K562 (cell line): ENCODE data around the gene ANXA3. TPM values are rescaled to one million over a fixed set of nuclear protein-coding genes. Genes with fewer than 3 reads are reported as not detected.
A peak's percentile ranks its signal among the peaks of the same experiment; 100 is the strongest.

ENCODE experiments used
- ATF3 ChIP-seq, 2 experiments: fragments of 450-650 bp in 1 of 2; sonication (generic) in 1 of 2; formaldehyde crosslinking in 1 of 2; IDR thresholded peaks in 1 of 2; conservative IDR thresholded peaks in 1 of 2; 2 replicates each; pipeline versions ENCODE4 v1.6.1 to v1.8.1; 2016 to 2023; ENCODE audit warnings: mild to moderate bottlenecking in 2 of 2, moderate library complexity in 2 of 2, inconsistent platforms in 1 of 2, missing genetic modification reagents in 1 of 2
- CEBPZ ChIP-seq: fragments of 150-350 bp; IDR thresholded peaks from 2 replicates; pipeline ENCODE4 v1.6.1; 2014; ENCODE audit warnings: low read depth, mild to moderate bottlenecking, low read length, borderline replicate concordance
- DACH1 ChIP-seq: fragments of 450-650 bp; IDR thresholded peaks from 2 replicates; pipeline ENCODE4 v1.6.1; 2018; ENCODE audit not compliant: partially characterized antibody
- ERF ChIP-seq: fragments of 450-650 bp; formaldehyde crosslinking; IDR thresholded peaks from 2 replicates; pipeline ENCODE4 v1.4.0; 2020; ENCODE audit warnings: mild to moderate bottlenecking, mixed read lengths
- GATAD2B ChIP-seq: fragments of 450-650 bp; IDR thresholded peaks from 2 replicates; pipeline ENCODE4 v1.6.1; 2017; ENCODE audit warnings: mild to moderate bottlenecking, borderline replicate concordance
- HNRNPK ChIP-seq: fragments of 200-400 bp; formaldehyde crosslinking; IDR thresholded peaks from one replicate; pipeline ENCODE4 v1.6.1; 2018; ENCODE audit warnings: mild to moderate bottlenecking, low read depth, low read length; ENCODE audit not compliant: poor library complexity, severe bottlenecking
- KLF1 ChIP-seq: fragments of 450-650 bp; IDR thresholded peaks from 2 replicates; pipeline ENCODE4 v1.6.1; 2016; ENCODE audit warnings: missing genetic modification characterization, missing compliant biosample characterization
- L3MBTL2 ChIP-seq: fragments of 450-650 bp; IDR thresholded peaks from 2 replicates; pipeline ENCODE4 v1.6.1; 2016; ENCODE audit warnings: mild to moderate bottlenecking, moderate library complexity
- NCOA2 ChIP-seq, 2 experiments: fragments of 450-650 bp; IDR thresholded peaks; 2 replicates each; pipeline ENCODE4 v1.6.1; 2018; ENCODE audit warnings: mild to moderate bottlenecking in 2 of 2, moderate library complexity in 1 of 2; ENCODE audit not compliant: partially characterized antibody in 2 of 2
- NEUROD1 ChIP-seq: fragments of 150-350 bp; IDR thresholded peaks from 2 replicates; pipeline ENCODE4 v1.6.1; 2014; ENCODE audit warnings: borderline replicate concordance, low read length, low read depth; ENCODE audit not compliant: partially characterized antibody
- POLR2H ChIP-seq: IDR thresholded peaks from 2 replicates; pipeline ENCODE4 v1.6.1; 2016; ENCODE audit warnings: missing genetic modification characterization, low read depth, mild to moderate bottlenecking, control low read depth, missing compliant biosample characterization, moderate library complexity
- PRPF4 ChIP-seq: fragments of 200-400 bp; formaldehyde crosslinking; IDR thresholded peaks from one replicate; pipeline ENCODE4 v1.6.1; 2017; ENCODE audit warnings: low read length, low read depth, mild to moderate bottlenecking; ENCODE audit not compliant: insufficient read depth, poor library complexity, severe bottlenecking
- RNF2 ChIP-seq: sonication (generic); IDR thresholded peaks from 2 replicates; pipeline ENCODE4 v1.6.1; 2016
- SIRT6 ChIP-seq: IDR thresholded peaks from one replicate; pipeline ENCODE4 v1.6.1; 2012; ENCODE audit warnings: low read depth, mild to moderate bottlenecking, control low read depth, inconsistent platforms, low read length, moderate library complexity
- SMAD4 ChIP-seq: fragments of 250-450 bp; sonication (Bioruptor Pico); conservative IDR thresholded peaks from 2 replicates; pipeline ENCODE4 v1.8.0; 2021; ENCODE audit warnings: inconsistent platforms, mild to moderate bottlenecking, moderate library complexity
- SMARCA4 ChIP-seq: fragments of 450-650 bp; IDR thresholded peaks from 2 replicates; pipeline ENCODE4 v1.6.1; 2016
- TEAD4 ChIP-seq, 2 experiments: sonication (generic) in 1 of 2; formaldehyde crosslinking in 1 of 2; IDR thresholded peaks; 2 replicates each; pipeline versions ENCODE4 v1.6.1 to v1.8.0; 2012 to 2022; ENCODE audit warnings: borderline replicate concordance in 1 of 2, inconsistent platforms in 1 of 2, low read length in 1 of 2, mild to moderate bottlenecking in 1 of 2, missing genetic modification reagents in 1 of 2
- ZBTB9 ChIP-seq: fragments of 450-650 bp; formaldehyde crosslinking; IDR thresholded peaks from 2 replicates; pipeline ENCODE4 v1.4.0; 2020; ENCODE audit warnings: mild to moderate bottlenecking, moderate library complexity
- ZNF134 ChIP-seq: fragments of 250-450 bp; sonication (Bioruptor Pico); conservative IDR thresholded peaks from 2 replicates; pipeline ENCODE4 v1.4.0; 2020
- ZNF584 ChIP-seq: fragments of 200-800 bp; sonication (Bioruptor generic); IDR thresholded peaks from 2 replicates; pipeline ENCODE4 v1.6.1; 2016; ENCODE audit warnings: low read depth, mild to moderate bottlenecking, missing genetic modification characterization, missing compliant biosample characterization
- polyA plus RNA-seq, 8 experiments: library from polyadenylated mRNA; depleted of rRNA in 4 of 8; stranded (reverse) in 5 of 8; unstranded in 3 of 8; fragments of >200 nt; fragmentation: Nextera tagmentation in 2 of 8; fragmentation: Illumina TruSeq in 1 of 8; extraction: Ambion mirVana in 2 of 8; extraction: Trizol in 1 of 8; gene quantifications; 2 replicates each; pipeline versions ENCODE4 v1.2.1 to v1.2.3, GENCODE V29; 2011 to 2014; ENCODE audit warnings: inconsistent platforms in 1 of 8, missing spikeins in 1 of 8
- total RNA-seq, 7 experiments: library from RNA; depleted of rRNA in 6 of 7; stranded (reverse); fragments of >200 nt in 6 of 7; fragmentation: Illumina TruSeq in 2 of 7; extraction: Trizol in 2 of 7; gene quantifications; 2 replicates each; pipeline versions ENCODE4 v1.2.1 to v1.2.3, GENCODE V29; 2011 to 2021; ENCODE audit warnings: low replicate concordance in 1 of 7

Gene ANXA3
- total and polyA plus RNA-seq, 9 of the 15 experiments (the other 6 are each of a cell fraction or from before 2014, with no cell fraction given): 6.3 to 15.5 (median 9.8) TPM

DNA sequence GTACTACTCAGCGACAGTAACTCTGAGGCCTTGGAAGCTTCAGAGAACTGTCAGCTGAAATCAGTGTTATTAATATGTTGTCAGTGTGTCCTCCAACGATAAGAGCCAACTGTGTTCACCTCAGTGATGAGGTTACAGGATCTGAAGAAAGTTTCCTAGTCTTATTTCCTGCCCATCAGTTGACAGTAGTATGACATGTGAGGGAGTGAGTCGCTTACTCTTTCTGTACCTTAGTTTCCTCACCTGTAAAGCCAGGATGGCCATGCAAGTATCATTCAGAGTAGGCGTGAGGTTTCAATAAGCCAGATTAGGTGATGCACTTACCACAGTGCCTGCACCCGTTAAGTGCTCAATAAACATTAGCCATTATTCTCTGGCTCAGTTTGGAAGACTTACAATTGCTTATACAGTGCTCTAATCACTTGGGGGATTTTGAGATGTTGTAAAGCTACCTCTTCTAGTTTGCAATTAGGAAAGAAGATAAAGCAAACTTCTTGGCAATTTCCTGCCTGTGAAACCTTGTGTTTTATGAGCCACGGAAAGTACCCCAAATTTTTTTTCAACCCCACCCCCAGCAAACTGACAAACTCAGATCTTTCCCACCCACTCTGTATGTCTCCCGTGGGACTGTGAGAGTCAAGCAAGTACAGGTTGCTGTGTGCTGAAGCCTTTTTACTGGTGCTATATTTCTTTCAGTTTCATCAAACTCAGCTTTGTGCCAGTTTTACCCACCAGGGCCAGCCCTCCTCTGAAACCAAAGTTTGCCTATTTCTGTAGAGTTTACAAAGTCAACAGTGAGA lies 62.2 kb downstream of the ANXA3 start (continued):
- TF ChIP-seq NCOA2 (IDR thresholded peaks at IDR 0.05; ENCODE audit: partially characterized antibody in 2 of 2) (peak; percentile 25 to 33), HNRNPK (no peak), DACH1 (peak; percentile 89), SIRT6 (no peak), GATAD2B (no peak; the same call in 1 of the 2 replicates), L3MBTL2 (no peak), CEBPZ (no peak), ATF3 (IDR thresholded peaks at IDR 0.05) (peak; percentile 22; the same call in 1 of the 2 replicates), ATF3 (CRISPR knock-in tag; conservative IDR thresholded peaks at IDR 0.05) (no peak), POLR2H (tag) (peak; percentile 44; the same call in 1 of the 2 replicates), ERF (no peak), PRPF4 (no peak), SMAD4 (peak; percentile 48), ZNF134 (CRISPR knock-in tag) (0 out of 2 replicates have a peak, but pooled peaks have one; percentile 13), ZNF584 (CRISPR knock-in tag) (0 out of 2 replicates have a peak, but pooled peaks have one; percentile 16), TEAD4 (IDR thresholded peaks at IDR 0.05; ENCODE audit: low read length) (peak; percentile 93), TEAD4 (CRISPR knock-in tag; IDR thresholded peaks at IDR 0.05; ENCODE audit: borderline replicate concordance) (no peak), RNF2 (peak; percentile 94), SMARCA4 (peak; percentile 84), ZBTB9 (CRISPR knock-in tag) (0 out of 2 replicates have a peak, but pooled peaks have one; percentile 32), NEUROD1 (no peak), KLF1 (tag) (no peak)
